ENCODE measurements around the gene ARHGAP6.

ARHGAP6 gene

DNA sequence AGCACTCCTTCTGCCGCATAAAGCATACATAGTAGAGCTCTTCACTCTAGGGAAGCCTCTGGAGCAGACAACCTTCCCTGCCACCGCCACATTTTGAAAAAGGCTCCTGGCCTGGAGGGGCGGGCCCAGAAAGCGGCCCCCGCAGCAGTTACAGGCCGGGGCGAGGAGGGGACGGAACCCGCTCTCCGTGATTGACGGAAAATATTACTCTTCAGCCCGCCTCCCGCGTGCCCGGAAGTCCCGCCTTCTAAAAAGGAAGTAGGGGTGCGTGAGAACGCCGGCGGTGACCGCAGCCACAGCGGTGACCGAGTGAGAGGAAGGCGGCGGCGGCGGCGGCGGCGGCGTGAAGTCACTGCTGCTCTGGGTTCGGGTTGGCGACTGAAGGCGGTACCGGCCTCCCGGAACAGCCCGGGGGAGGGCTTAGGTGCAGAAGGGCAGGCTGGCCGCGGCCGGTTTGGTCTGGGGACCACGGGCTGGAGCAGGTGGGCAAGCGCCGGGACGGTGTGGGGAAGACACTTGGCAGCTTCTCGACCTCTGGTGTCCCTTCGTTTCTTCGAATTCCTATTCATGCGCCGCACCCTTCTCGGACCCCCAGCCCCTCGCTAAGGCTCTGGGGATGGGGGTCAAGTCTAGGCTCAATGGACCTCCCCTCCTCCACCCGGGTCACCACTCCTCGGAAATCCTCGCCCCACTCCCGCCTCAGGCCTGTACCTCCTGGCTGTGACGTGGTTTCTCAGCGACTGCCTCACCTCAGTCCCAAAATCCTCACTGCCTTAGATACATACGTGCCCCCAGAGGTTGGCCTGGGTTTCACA lies 554.5 kb downstream of the ARHGAP6 start, which contains the start of gene HCCS:
Gene HCCS (plus strand): TSS at position 296 of the 815 bp plus-strand sequence. CDS start 729 bp downstream, outside the sequence.
- Histone ChIP-seq H3K27me3 (replicated peaks; ENCODE audit: insufficient read depth, low read length) (no peaks in the 10 kb centered on the region), H3K79me2 (ENCODE audit: low read length) (peaks cover 48% of the 10 kb centered on the region)

DNA sequence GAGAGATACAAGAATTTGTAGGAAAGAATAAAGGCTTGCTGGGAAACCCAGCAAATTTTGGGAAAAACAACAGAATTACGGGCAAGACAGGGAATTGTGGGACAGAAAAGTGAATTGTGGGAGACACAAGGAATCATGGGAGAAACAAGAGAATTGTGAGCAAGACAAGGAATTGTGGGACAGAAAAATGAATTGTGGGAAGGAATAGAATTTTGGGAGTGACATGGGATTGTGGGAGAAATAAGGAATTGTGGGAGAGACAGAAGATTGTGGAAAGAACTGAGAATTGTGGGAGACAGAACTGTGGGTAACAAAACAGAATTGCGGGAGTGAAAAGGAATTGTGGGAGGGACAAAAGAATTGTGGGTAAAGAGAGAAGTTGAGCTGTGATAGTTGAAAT lies 555.8 kb downstream of the ARHGAP6 start:
- no peak for TF ChIP-seq EZH2 (optimal IDR thresholded peaks at IDR 0.05; ENCODE audit: low read depth, low read length)
- TF ChIP-seq, protein P1, sequence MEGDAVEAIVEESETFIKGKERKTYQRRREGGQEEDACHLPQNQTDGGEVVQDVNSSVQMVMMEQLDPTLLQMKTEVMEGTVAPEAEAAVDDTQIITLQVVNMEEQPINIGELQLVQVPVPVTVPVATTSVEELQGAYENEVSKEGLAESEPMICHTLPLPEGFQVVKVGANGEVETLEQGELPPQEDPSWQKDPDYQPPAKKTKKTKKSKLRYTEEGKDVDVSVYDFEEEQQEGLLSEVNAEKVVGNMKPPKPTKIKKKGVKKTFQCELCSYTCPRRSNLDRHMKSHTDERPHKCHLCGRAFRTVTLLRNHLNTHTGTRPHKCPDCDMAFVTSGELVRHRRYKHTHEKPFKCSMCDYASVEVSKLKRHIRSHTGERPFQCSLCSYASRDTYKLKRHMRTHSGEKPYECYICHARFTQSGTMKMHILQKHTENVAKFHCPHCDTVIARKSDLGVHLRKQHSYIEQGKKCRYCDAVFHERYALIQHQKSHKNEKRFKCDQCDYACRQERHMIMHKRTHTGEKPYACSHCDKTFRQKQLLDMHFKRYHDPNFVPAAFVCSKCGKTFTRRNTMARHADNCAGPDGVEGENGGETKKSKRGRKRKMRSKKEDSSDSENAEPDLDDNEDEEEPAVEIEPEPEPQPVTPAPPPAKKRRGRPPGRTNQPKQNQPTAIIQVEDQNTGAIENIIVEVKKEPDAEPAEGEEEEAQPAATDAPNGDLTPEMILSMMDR (IDR thresholded peaks at IDR 0.05; ENCODE audit: low read length): no peak
- TF ChIP-seq EZH2phosphoT487 (IDR thresholded peaks at IDR 0.05; ENCODE audit: low read length): no peak
- Histone ChIP-seq H3K9ac (ENCODE audit: low read length) (no peak overlapping the region; the same call in 1 of the 2 replicates), H3K27ac (ENCODE audit: low read length) (no peak overlapping the region), H3K27me3 (replicated peaks; ENCODE audit: insufficient read depth, low read length) (no peaks in the 10 kb centered on the region), H3K4me3 (ENCODE audit: low read length) (peak overlapping the region; percentile 81), H3K36me3 (replicated peaks; ENCODE audit: insufficient read depth, low read length) (no peaks in the 10 kb centered on the region), H3K4me2 (ENCODE audit: low read depth, low read length) (peak overlapping the region; percentile 68; the same call in 1 of the 2 replicates), H3F3A (ENCODE audit: insufficient read depth, low read length) (peaks cover 25% of the 10 kb centered on the region), H3K4me1 (ENCODE audit: low read length) (peaks cover 21% of the 10 kb centered on the region), H3K9me3 (replicated peaks; ENCODE audit: insufficient read depth, low read length) (no peaks in the 10 kb centered on the region), H3K9me2 (replicated peaks; ENCODE audit: insufficient read depth, low read length) (no peaks in the 10 kb centered on the region), H2AFZ (ENCODE audit: low read length) (no peak overlapping the region), H3K79me2 (ENCODE audit: low read length) (peaks cover 35% of the 10 kb centered on the region), H4K20me1 (ENCODE audit: insufficient read depth, low read length) (no peaks in the 10 kb centered on the region)
- no peak for DNase-seq

More for the DNA sequence above, 554.5 kb downstream of the ARHGAP6 start, which contains the start of gene HCCS:
- Histone ChIP-seq H2AFZ (ENCODE audit: low read length) (peak within 1 kb of the TSS; percentile 45; the same call in 1 of the 2 replicates), H3K36me3 (replicated peaks; ENCODE audit: insufficient read depth, low read length) (no peaks in the 10 kb centered on the region), H4K20me1 (ENCODE audit: insufficient read depth, low read length) (no peaks in the 10 kb centered on the region), H3K9me2 (replicated peaks; ENCODE audit: insufficient read depth, low read length) (no peaks in the 10 kb centered on the region), H3K4me1 (ENCODE audit: low read length) (peaks cover 21% of the 10 kb centered on the region), H3K27ac (ENCODE audit: low read length) (peak within 1 kb of the TSS; percentile 94), H3K4me3 (ENCODE audit: low read length) (peak within 1 kb of the TSS; percentile 81), H3F3A (ENCODE audit: insufficient read depth, low read length) (peaks cover 25% of the 10 kb centered on the region), H3K9me3 (replicated peaks; ENCODE audit: insufficient read depth, low read length) (no peaks in the 10 kb centered on the region), H3K9ac (ENCODE audit: low read length) (peak within 1 kb of the TSS; percentile 98), H3K4me2 (ENCODE audit: low read depth, low read length) (peak within 1 kb of the TSS; percentile 78)
- DNase-seq: peak; percentile 85
- TF ChIP-seq EZH2phosphoT487 (IDR thresholded peaks at IDR 0.05; ENCODE audit: low read length) (no peak), EZH2 (optimal IDR thresholded peaks at IDR 0.05; ENCODE audit: low read depth, low read length) (no peak)
- TF ChIP-seq, protein P1 (IDR thresholded peaks at IDR 0.05; ENCODE audit: low read length): no peak

DNA sequence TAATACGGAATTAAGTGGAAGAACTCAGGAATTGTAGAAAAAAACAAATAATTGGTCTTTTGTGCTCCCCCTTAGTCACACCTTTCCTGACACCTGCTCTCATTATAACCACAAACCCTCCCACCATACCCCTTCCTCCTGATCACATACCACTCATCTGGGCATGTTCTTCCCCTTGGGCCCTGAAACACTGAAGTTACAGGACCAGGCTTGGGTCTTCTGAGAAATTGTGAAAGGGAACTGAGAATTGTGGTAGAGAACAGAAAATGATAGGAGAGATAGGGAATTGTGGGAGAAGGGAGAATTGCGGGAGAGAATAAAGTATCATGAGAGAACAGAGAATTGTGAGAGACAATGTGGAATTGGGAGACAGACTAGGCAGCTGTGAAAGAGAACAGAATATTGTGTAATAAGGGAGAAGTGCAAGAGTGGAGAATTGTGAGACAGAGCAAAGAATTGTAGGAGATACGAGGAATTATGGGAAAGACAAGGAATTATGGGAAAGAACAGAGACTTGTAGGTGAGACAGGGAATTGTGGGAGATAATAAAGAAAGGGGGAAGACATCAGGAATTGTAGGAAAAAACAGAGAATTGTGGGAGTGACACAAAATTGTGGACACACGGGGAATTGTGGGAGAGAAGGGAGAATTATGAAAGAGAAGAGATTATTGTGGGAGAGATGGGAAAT lies 557.3 kb downstream of the ARHGAP6 start:
- Histone ChIP-seq H3K9me3 (replicated peaks; ENCODE audit: insufficient read depth, low read length) (no peaks in the 10 kb centered on the region), H3K4me3 (ENCODE audit: low read length) (no peak overlapping the region), H3F3A (ENCODE audit: insufficient read depth, low read length) (peaks cover 17% of the 10 kb centered on the region; the same call in 1 of the 2 replicates), H2AFZ (ENCODE audit: low read length) (no peak overlapping the region), H3K79me2 (ENCODE audit: low read length) (peaks cover 22% of the 10 kb centered on the region), H3K9me2 (replicated peaks; ENCODE audit: insufficient read depth, low read length) (no peaks in the 10 kb centered on the region), H4K20me1 (ENCODE audit: insufficient read depth, low read length) (no peaks in the 10 kb centered on the region), H3K36me3 (replicated peaks; ENCODE audit: insufficient read depth, low read length) (no peaks in the 10 kb centered on the region), H3K27me3 (replicated peaks; ENCODE audit: insufficient read depth, low read length) (no peaks in the 10 kb centered on the region), H3K27ac (ENCODE audit: low read length) (no peak overlapping the region), H3K4me2 (ENCODE audit: low read depth, low read length) (no peak overlapping the region), H3K9ac (ENCODE audit: low read length) (no peak overlapping the region), H3K4me1 (ENCODE audit: low read length) (peaks cover 9% of the 10 kb centered on the region; the same call in 1 of the 2 replicates)
- DNase-seq: no peak
- TF ChIP-seq, protein P1 (IDR thresholded peaks at IDR 0.05; ENCODE audit: low read length): no peak
- TF ChIP-seq EZH2 (optimal IDR thresholded peaks at IDR 0.05; ENCODE audit: low read depth, low read length): no peak
- TF ChIP-seq EZH2phosphoT487 (IDR thresholded peaks at IDR 0.05; ENCODE audit: low read length): no peak
